Measurements from ENCODE around the gene CYP3A7. TPM values are rescaled to one million over a fixed set of nuclear protein-coding genes. Genes with fewer than 3 reads are reported as not detected.
"Not testable (repeated sequence)": the region's sequence is repeated elsewhere in the genome, so short reads cannot be mapped to it uniquely, and the experiment has no call there.

Gene CYP3A7
- total RNA-seq, 1 donor from 2014 or later: not detected

DNA sequence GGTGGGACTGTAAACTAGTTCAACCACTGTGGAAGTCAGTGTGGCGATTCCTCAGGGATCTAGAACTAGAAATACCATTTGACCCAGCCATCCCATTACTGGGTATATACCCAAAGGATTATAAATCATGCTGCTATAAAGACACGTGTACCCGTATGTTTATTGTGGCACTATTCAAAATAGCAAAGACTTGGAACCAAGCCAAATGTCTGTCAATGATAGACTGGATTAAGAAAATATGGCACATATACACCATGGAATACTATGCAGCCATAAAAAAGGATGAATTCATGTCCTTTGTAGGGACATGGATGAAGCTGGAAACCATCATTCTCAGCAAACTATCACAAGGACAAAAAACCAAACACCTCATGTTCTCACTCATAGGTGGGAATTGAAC lies 11.9 kb upstream of the CYP3A7 start:
- ATAC-seq; intact Hi-C loops (cut with DNase I); DNase-seq (ENCODE audit: low spot score): not testable (repeated sequence)

DNA sequence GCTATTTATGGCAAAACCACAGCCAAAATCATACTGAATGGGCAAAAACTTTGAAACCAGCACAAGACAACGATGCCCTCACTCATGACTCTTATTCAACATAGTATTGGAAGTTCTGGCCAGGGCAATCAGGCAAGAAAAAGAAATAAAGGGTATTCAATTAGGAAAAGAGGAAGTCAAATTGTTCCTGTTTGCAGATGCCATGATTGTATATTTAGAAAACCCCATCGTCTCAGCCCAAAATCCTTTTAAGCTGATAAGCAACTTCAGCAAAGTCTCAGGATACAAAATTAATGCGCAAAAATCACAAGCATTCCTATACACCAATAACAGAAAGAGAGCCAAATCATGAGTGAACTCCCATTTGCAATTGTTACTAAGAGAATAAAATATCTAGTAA lies 10.4 kb upstream of the CYP3A7 start:
- DNase-seq (ENCODE audit: low spot score); intact Hi-C loops (cut with DNase I); ATAC-seq: not testable (repeated sequence)

DNA sequence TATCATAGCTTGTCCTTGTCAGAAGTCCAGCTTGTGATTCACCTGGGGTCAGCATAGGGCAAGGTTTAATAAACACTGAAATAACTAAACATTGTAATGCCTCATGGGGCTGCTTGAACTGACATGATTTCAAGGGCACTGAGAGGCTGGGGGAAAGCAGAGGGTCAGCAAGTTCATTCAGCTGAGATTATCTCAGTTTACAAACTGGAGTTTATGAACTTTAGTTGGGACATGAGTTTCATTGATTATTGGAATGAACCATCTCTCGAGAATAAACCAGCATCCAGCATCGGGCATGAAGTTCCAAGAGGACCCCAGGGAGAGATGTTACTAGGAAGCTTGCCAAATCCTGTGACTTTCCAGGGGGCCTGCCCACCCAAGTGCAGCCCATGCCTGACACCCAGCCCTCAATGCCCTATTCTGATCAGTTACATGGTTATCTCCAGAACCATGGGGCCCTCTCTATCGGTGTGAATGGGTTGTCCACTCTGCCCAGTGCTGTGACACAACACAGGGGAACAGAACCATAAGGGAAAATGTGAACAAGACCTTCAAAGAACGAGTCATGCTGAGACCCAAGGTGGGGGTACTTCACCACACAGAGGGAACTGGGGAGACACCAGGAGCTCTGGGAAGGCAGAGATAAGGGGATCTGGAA lies 7.9 kb upstream of the CYP3A7 start:
- no peak for ATAC-seq
- intact Hi-C loops (cut with DNase I): no loop called here
- DNase-seq (ENCODE audit: low spot score): no peak

DNA sequence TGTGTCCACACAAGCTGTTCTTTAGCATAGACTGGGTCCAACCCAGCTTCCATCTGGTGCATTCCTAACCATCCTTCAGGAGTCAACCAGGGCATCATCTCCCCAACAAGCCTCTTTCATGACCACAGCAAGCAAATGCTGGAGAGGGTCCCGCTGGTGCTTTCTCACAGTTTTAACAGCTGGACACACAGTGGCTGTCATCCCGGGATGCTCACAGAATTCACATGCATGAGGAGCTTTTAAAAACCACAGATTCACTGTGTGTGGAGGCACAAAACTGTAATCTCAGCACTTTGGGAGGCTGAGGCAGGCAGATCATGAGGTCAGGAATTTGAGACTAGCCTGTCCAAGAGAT lies 6.4 kb upstream of the CYP3A7 start:
- no peak for ATAC-seq
- intact Hi-C loops (cut with DNase I): no loop called here
- no peak for DNase-seq (ENCODE audit: low spot score)

DNA sequence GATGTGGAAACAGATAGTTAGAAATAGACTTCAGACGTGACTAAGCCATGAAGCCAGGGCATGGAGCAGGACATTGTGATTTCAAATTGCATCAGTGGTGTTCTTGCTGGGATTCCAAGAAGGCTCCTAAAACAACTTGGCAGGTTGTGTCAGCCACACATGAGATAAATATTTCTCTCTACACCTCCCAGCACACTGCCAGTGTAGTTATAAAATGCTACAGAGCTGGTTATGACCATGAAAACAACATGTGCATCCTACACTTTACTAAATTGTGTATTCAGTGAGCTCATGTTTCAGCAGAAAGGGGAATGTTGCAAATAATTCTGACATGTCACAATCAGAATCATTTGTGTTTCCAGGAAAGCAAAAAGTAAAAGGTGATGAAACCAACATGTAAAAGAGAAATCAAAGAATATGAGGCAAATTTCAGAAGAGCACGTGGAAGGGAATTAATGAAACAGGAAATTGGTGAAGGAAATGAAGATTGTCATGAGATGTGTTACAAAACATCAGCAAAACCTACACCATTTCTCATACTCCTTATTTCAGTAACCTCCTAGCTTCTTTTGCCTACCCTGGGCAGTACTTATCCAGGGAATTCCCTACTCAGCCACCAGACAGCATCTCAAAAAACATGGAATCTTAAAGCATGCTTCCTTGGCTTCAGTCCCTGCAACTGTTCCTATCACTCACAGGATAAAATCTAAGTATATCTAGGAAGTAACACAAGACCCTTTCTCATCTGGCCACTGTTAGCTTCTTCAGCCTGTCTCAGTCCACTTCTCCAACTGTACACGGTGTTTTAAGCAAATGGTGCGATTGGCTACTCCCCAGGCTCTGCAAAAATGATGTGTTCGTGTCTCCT lies 5.8 kb upstream of the CYP3A7 start:
- peak; percentile 65 for ATAC-seq
- intact Hi-C loops (cut with DNase I): no loop called here
- no peak for DNase-seq (ENCODE audit: low spot score)

DNA sequence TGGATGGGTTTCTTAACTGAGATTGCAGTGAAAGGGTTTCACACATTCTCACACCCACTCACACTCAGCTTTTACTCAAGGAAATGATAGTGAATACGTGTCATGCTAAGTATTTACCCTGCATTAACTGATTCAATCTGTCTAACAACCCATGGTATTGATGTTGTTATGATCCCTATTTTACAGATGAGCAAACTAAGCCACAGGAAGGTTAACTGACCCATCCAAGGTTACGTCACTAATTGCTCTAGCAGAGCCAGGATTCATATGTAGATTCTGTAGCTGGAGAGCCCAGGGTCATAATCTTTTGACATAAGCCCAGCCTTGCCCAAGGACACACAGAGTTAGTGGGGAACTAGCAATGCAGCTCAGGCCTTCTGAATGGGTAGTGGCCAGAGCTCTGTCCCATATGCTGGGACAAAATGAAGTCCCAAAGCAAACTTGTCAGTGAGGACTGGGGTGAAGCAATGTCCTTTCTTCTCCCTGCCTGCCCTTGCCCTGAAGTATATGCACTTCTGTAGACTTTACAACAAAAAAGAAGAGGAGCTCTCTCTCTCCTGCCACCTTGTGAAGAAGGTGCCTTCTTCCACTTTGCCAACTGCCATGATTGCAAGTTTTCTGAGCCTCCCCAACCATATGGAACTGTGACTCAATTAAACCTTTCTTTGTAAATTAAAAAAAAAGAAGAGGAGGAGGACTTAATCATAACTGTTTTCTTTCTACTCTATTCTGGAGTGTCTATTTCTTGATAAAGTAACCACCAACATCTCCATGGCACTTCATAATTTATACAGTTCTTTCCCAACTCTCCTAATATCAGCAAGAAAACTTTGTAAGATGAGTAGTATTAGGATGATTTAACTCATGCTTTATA lies 4.9 kb upstream of the CYP3A7 start:
- ATAC-seq (no peak), DNase-seq (ENCODE audit: low spot score) (no peak)
- intact Hi-C loops (cut with DNase I): no loop called here

DNA sequence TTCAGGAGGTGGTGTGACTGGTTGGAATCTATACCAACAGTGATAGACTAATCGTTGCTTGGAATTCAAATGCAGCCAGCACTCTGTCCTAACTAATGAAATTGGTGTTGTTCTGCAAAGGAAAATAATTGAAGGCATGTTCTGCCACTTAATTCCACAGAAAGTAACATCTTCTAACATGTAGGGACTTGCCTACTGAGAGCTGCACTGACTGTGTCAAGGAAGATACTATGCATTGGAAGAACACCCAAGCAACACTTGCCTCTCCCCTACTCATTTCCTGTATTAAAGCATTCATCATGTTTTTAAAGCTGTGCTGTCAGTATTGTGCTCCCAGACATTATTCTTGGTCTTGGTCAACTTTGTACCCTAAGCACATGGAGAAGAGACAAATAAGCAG lies 2.7 kb upstream of the CYP3A7 start:
- DNase-seq (ENCODE audit: low spot score): no peak
- intact Hi-C loops (cut with DNase I): no loop called here
- ATAC-seq: no peak

DNA sequence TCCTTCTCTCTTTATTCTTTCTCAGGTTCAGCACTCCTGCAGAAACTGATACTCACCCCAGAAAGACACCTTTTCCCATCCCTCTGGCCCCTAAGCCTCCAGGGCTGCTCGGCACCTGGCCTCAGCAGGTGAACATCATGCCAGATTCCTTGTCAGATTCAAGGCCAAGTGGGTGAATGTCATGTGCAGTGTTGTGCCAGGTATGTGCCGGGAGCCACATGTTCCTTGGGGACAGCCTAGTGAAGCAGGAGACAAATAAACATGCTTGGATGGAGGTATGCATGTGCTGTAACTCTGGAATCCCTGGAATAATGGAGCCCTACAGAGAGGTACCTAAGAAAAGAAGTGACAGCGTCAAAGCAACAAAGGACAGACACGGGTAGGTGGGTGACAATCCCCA lies 1.7 kb upstream of the CYP3A7 start:
- ATAC-seq; intact Hi-C loops (cut with DNase I); DNase-seq (ENCODE audit: low spot score): not testable (repeated sequence)

DNA sequence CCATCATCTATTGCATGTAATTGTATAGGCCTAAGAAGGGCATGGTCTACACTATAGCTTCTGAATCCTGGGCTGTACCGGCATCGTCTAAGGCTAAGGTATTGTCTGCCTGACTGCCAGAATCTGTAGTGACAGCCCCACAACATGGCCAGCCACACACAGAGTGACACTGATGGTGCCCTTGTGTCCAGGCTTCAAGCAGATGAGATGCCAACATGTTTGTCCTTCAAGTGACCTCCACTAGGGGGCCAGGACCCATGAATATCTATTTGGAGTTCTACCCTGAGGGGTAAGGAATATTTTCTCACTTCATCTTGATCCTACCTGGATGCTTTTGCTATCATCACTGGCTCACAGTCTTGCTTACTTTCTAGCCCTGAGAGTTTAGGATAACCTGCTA lies 1.5 kb downstream of the CYP3A7 start:
- DNase-seq (ENCODE audit: low spot score) (no peak), ATAC-seq (no peak)
- intact Hi-C loops (cut with DNase I): no loop called here

DNA sequence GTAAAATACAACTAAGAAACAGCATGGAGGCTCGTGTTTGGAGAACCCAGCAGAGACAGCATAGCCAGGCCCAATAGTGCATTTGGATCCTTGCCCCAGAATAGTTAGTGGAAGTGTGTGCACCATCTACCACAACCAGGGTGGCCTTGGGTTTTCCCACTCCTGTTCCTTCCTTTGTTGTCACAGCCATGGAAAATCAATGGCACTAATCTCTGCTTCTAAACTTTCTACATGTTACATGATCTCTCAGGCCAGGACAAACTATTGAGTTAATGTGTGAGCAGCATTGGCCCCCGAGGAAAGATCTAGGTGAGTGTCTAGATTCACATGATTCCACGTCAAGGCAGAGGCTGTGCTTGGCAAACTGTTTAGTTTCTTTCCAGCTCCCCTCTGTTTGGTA lies 2.0 kb downstream of the CYP3A7 start:
- intact Hi-C loops (cut with DNase I): no loop called here
- ATAC-seq: no peak

DNA sequence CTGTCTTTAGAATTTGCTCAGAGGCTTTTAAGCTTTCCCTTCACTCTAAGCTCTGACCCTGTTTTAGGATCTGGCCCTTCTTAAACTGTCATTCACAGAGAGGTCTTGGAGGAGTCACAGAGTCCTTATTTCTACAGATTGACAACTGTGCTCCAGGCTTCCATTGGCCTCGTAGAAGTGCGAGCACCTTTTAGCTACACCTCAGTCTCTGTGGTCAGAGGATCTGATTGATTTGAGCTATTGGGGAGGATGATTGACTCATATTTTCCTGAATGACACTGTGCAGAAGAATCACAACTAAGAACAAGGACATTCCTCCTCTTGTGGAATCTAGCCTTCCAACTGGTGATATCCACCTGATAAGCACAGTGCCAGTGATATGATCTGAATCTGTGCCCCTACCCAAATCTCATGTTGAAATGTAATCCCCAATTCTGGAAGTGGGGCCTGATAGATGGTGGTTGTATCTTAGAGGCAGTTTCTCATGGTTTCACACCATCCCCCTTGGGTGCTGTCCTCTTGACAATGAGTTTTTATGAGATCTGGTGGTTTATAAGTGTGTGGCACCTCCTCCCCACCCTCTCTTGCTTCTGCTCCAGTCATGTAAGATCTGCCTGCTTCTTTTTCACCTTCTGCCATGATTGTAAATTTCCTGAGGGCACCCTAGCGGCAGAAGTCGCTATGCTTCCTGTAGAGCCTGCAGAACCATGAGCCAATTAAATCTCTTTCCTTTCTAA lies 3.2 kb downstream of the CYP3A7 start:
- no peak for ATAC-seq
- no peak for DNase-seq (ENCODE audit: low spot score)
- intact Hi-C loops (cut with DNase I): no loop called here

More for the DNA sequence above, 2.0 kb downstream of the CYP3A7 start:
- no peak for DNase-seq (ENCODE audit: low spot score)

DNA sequence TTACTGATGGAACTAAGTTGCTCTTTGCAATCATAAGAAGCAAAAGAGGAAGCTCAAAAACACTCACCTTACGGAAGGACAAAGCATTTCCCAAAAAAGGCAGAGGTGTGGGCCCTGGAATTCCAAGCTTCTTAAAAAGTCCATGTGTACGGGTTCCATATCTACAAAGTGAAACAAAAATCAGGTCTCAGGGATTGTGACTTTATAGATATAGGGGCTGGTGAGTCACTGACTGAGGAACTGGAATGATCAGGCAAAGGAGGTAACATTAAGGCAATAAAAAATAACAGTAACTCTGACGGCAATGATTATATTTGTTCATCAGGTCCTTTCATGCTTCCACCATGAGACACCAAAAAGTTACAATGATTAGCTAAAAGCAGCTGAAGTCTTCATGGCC lies 4.0 kb downstream of the CYP3A7 start:
- DNase-seq (ENCODE audit: low spot score): no peak
- intact Hi-C loops (cut with DNase I): no loop called here
- no peak for ATAC-seq

DNA sequence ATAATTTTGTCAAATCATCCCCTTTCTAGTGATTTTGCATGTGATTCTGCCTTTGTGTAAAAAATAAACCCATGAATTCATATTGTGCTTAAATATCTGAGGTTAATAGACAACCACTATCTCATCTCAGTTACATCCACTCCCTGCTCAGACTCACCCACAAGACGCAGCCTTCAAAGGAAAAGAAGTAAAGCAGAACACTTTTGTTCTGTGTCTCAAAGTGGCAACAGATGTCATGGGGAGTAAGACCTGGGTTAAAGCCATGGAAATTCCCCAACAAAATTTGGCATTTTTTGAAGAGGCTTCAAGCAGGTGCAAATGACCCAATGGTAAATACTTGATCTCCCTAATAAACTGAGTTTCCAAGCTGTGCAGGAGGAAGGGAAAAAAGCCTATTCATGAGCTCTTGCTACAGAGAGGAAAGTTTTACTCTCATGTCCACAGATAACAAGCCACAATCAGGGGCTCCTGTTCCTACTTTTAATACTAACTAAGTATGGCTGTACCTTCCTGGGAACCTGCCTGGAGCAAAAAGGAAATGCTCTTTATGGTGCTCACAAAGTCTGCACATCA lies 4.7 kb downstream of the CYP3A7 start:
- DNase-seq (ENCODE audit: low spot score) (no peak), ATAC-seq (no peak)
- intact Hi-C loops (cut with DNase I): no loop called here

DNA sequence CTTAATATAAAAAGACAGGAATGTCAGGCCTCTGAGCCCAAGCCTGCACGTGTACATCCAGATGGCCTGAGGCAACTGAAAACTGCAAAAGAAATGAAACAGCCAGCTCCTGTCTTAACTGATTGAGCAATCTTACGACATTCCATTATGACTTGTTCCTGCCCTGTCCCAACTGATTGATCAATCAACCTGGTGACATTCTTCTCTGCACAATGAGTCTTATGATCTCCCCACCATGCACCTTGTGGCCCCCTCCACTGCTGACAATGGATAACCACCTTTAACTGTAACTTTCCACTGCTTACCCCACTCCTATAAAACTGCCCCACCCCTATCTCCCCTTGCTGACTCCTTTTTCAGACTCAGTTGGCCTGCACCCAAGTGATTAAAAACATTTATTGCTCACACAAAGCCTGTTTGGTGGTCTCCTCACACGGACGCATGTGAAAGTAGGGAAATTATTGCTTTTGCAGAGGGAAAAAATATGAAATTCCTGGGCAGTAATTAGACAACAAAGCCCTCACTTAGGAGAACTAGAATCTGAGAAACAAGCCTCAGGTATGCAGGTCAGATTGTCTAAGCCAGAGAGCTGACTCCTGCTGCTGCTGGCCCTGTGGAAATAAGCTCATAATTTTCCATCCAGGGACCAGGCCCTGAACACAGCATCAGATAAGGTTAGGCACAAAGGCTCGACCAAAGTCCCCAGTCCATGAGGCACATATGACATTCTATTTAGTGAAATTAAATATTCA lies 5.3 kb downstream of the CYP3A7 start:
- ATAC-seq (no peak), DNase-seq (ENCODE audit: low spot score) (no peak)
- intact Hi-C loops (cut with DNase I): no loop called here

DNA sequence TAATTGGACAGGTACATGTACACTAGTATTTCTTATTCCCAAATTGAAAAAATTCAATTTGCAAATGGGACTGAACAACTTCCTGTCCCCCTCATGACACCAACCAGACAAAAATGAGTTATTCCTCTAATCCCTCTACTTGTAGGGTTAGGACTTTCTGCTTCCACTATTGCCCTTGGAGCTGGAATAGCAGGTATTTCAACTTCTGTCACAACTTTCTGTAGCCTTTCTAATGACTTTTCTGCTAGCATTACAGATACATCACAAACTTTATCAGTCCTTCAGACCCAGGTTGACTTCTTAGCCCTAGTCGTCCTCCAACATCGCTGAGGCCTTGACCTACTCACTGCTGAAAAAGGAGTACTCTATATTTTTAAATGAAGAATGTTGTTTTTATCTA lies 6.4 kb downstream of the CYP3A7 start:
- no peak for DNase-seq (ENCODE audit: low spot score)
- intact Hi-C loops (cut with DNase I): no loop called here
- no peak for ATAC-seq

DNA sequence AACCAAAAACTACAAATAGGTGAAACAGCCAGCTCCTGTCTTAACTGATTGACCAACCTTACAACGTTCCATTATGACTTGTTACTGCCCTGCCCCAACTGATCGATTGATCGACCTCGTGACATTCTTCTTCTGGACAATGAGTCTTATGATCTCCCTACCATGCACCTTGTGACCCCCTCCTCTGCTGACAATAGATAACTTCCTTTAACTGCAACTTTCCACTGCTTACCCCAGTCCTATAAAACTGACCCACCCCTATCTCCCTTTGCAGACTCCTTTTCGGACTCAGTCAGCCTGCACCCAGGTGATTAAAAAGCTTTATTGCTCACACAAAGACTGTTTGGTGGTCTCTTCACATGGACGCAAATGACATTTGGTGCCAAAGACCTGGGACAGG lies 11.8 kb downstream of the CYP3A7 start:
- ATAC-seq; intact Hi-C loops (cut with DNase I): not testable (repeated sequence)

DNA sequence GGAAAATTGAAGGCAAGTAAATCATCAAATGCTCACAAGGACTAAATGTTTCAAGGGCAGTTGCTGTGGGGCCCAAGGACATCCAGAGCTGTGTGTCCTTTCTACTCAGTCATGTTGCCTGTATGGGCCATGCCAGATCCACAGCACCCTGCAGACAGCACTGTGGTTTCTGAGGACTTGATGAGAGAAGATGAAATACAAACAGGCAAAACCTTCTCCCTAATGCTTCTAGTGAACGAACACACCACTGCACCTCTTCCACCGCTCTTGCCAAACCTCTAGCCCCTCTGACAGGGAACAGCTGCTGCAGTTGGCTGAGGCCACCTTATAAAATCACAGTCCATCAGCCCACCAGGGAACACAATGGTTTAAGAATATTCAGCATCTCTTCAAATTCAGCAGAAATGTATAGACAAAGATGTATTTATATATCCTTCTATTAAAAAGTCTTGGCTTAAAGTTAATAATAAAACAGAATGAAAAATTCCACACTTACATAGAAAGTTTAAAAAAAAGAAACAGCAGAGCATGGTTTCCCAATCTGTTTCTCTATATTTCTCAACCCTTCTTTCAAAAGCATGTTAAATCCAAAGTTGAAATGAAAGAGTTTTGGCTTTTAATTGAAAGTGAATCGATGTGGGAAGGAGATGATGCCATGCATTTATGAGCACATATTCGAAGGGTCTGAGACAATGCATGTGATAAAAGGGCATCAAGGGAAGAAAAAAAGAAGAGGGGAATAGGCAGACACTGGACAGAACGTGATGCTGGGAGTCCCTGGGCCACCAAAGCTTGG lies 14.0 kb downstream of the CYP3A7 start:
- intact Hi-C loops (cut with DNase I): no loop called here
- DNase-seq (ENCODE audit: low spot score) (no peak), ATAC-seq (no peak)

More for the DNA sequence above, 11.8 kb downstream of the CYP3A7 start:
- DNase-seq (ENCODE audit: low spot score): not testable (repeated sequence)
